Activated B cell treated with CpG ODN at 0.5 μM for 24 hours (primary cell): ENCODE measurements around the gene LINGO3. TPM values are rescaled to one million over a fixed set of nuclear protein-coding genes. Genes with fewer than 3 reads are reported as not detected.

Experiments used
- ATAC-seq: fragments of 200-7000 bp; cut with Tn5 transposase; one replicate; pipeline ENCODE4 v1.10.0; 2021; ENCODE audit warnings: low read depth, mild to moderate bottlenecking, moderate library complexity
- CTCF ChIA-PET: fragments of 350-600 bp; sonication (Branson Sonifier 250); formaldehyde crosslinking; loops from one replicate; lab custom pipeline; 2021; ENCODE audit warnings: antibody characterized with exemption; lab: Charles Lee
- POLR2A ChIA-PET: fragments of 350-600 bp; sonication (Branson Sonifier 250); formaldehyde crosslinking; loops from one replicate; lab custom pipeline; 2021; ENCODE audit warnings: antibody characterized with exemption; lab: Charles Lee
- DNase-seq: peaks from one replicate; pipeline ENCODE4 v3.0.0; 2022
- H3K27ac Mint-ChIP-seq: one replicate; pipeline ENCODE4 v1.8.0; 2020; ENCODE audit warnings: mixed read lengths
- H3K27me3 Mint-ChIP-seq: one replicate; pipeline ENCODE4 v1.8.0; 2021; ENCODE audit warnings: mixed read lengths
- H3K36me3 Mint-ChIP-seq: one replicate; pipeline ENCODE4 v1.8.0; 2021; ENCODE audit warnings: low read depth, mixed read lengths
- H3K4me1 Mint-ChIP-seq: one replicate; pipeline ENCODE4 v1.8.0; 2021; ENCODE audit warnings: mixed read lengths
- H3K4me3 Mint-ChIP-seq: one replicate; pipeline ENCODE4 v1.8.0; 2020; ENCODE audit warnings: mild to moderate bottlenecking, mixed read lengths
- H3K9me3 Mint-ChIP-seq: one replicate; pipeline ENCODE4 v1.8.0; 2020; ENCODE audit warnings: mixed read lengths
- intact Hi-C: fragments of 100-400 bp; cut with micrococcal nuclease; formaldehyde crosslinking; loops from one replicate; pipeline ENCODE4 v1.15.1; 2024
- total RNA-seq: library from RNA; stranded (reverse); gene quantifications from 2 replicates; pipeline ENCODE4 v1.2.3, GENCODE V29; 2022
- TF ChIP-seq, protein P1 (sequence below): fragments of 200-600 bp; IDR thresholded peaks from one replicate; pipeline ENCODE4 v1.8.0; 2022; ENCODE audit warnings: antibody characterized with exemption, mild to moderate bottlenecking

Gene LINGO3
- total RNA-seq, 1 donor from 2014 or later = 1.4 TPM

DNA sequence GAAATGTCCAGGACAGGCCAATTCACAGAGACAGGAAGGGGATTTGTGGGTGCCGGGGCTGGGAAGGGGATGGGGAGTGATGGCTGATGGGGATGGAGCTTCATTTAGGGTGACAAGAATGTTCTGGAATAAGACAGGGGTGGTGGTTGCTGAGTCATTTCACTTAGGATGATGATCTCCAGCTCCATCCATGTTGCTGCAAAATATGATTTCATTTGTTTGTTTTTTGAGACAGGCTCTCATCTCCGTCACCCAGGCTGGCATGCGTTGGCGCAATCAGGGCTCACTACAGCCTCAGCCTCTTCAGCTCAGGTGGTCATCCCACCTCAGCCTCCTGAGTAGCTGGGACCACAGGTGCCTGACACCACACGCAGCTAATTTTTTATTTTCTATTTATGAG, 48.6 kb downstream of the LINGO3 start:
- Mint-ChIP-seq H3K9me3 (no peaks in the 10 kb centered on the region), H3K4me1 (peaks cover 62% of the 10 kb centered on the region), H3K36me3 (no peaks in the 10 kb centered on the region), H3K27me3 (no peaks in the 10 kb centered on the region), H3K27ac (peak overlapping the region; percentile 92), H3K4me3 (no peak overlapping the region)
- no peak for ATAC-seq
- no peak for DNase-seq
- intact Hi-C loops = no loop called here
- POLR2A ChIA-PET = interaction anchor here (0.6 to 5.9 kb wide), 7 partner anchors 11 to 422 kb away, joined by 3 to 131 read pairs (median 4); no protein-coding TSS in a partner anchor
- CTCF ChIA-PET = interaction anchor here (1.6 kb wide), 1 partner anchor 15 kb away, joined by 6 read pairs; no protein-coding TSS in a partner anchor
- TF ChIP-seq, protein P1, sequence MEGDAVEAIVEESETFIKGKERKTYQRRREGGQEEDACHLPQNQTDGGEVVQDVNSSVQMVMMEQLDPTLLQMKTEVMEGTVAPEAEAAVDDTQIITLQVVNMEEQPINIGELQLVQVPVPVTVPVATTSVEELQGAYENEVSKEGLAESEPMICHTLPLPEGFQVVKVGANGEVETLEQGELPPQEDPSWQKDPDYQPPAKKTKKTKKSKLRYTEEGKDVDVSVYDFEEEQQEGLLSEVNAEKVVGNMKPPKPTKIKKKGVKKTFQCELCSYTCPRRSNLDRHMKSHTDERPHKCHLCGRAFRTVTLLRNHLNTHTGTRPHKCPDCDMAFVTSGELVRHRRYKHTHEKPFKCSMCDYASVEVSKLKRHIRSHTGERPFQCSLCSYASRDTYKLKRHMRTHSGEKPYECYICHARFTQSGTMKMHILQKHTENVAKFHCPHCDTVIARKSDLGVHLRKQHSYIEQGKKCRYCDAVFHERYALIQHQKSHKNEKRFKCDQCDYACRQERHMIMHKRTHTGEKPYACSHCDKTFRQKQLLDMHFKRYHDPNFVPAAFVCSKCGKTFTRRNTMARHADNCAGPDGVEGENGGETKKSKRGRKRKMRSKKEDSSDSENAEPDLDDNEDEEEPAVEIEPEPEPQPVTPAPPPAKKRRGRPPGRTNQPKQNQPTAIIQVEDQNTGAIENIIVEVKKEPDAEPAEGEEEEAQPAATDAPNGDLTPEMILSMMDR = no peak

Other genes with a start within 250 kb of the LINGO3 start
- gene MOB3A, start 211.8 kb downstream of the LINGO3 start, total RNA-seq = 179 and 189 TPM in 2 replicates
- 73.0 and 78.6 TPM in 2 replicates for gene IZUMO4, start 211.2 kb downstream of the LINGO3 start, total RNA-seq
- 97.2 and 109 TPM in 2 replicates for gene AP3D1, start 156.6 kb downstream of the LINGO3 start, total RNA-seq
- gene DOT1L, start 144.2 kb downstream of the LINGO3 start, total RNA-seq = 55.0 and 65.2 TPM in 2 replicates
- gene PLEKHJ1, start 71.8 kb downstream of the LINGO3 start, total RNA-seq = 74.4 and 74.9 TPM in 2 replicates
- 107 and 117 TPM in 2 replicates for gene SF3A2, start 71.3 kb downstream of the LINGO3 start, total RNA-seq
- gene AMH, start 58.8 kb downstream of the LINGO3 start, total RNA-seq = 2.8 and 4.8 TPM in 2 replicates
- gene JSRP1, start 51.7 kb downstream of the LINGO3 start, total RNA-seq = 0.31 and 0.54 TPM in 2 replicates
- gene PEAK3, start 26.0 kb downstream of the LINGO3 start, total RNA-seq = 0.09 TPM in 1 of 2 replicates, not detected in the other
- gene LSM7, start 20.4 kb upstream of the LINGO3 start, total RNA-seq = 149 and 152 TPM in 2 replicates
- gene SPPL2B, start 20.5 kb upstream of the LINGO3 start, total RNA-seq = 112 and 142 TPM in 2 replicates
- not detected in 2 replicates for gene TMPRSS9, start 52.1 kb upstream of the LINGO3 start, total RNA-seq
- 63.9 and 65.3 TPM in 2 replicates for gene TIMM13, start 119.4 kb upstream of the LINGO3 start, total RNA-seq
- 36.4 and 39.2 TPM in 2 replicates for gene LMNB2, start 148.8 kb upstream of the LINGO3 start, total RNA-seq
- gene GADD45B, start 168.0 kb upstream of the LINGO3 start, total RNA-seq = 291 and 302 TPM in 2 replicates